HG03354 (cell line): ENCODE results near the gene PRKX.
"Not testable (repeated sequence)": the region's sequence is repeated elsewhere in the genome, so short reads cannot be mapped to it uniquely, and the experiment has no call there.

Experiments
- ATAC-seq: cut with Tn5 transposase; IDR thresholded peaks from one replicate; pipeline ENCODE4 v1.9.1; 2021; ENCODE audit warnings: mild to moderate bottlenecking; ENCODE audit not compliant: unreplicated experiment, poor library complexity, severe bottlenecking

The PRKX gene

DNA sequence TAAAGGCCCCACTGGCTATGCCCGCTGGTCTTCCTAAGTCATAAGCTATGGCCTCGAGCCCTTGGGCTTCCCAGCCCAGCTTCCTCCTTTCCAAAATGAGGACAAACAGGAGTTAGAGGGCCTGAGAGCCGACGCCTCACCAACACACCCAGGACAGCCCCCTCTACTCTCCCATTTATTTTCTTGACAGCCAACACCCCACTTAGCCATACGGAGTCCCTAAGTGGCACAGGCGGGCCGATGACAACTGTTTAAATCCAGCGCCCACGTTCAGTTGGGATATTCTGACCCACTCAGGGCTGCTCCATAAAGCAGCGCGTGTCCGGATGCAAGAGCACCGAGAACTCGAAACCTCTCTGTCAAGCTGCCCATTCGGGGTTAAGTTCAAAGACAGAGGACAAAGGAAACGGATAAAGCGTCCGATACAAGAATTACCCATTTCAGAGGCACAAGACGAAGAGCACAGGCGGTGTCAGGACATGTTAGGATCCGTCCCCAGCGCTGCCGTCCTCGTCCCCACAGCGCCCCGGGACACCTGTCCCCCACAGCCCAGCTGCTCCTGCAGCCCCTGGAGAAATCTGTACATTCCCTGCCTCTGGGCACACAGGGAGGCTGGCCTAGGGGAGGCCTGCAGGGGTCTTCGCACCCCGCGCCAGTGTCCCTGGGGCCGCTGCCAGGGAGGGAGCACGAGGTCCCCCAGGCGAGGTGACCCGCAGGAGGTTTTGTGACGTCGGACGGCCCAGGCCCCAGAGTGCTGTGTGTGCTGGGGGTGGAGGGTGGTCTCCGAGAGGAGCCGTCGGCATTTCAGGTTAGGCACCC, 1.2 kb downstream of the PRKX start:
- peak; percentile 12 for ATAC-seq

DNA sequence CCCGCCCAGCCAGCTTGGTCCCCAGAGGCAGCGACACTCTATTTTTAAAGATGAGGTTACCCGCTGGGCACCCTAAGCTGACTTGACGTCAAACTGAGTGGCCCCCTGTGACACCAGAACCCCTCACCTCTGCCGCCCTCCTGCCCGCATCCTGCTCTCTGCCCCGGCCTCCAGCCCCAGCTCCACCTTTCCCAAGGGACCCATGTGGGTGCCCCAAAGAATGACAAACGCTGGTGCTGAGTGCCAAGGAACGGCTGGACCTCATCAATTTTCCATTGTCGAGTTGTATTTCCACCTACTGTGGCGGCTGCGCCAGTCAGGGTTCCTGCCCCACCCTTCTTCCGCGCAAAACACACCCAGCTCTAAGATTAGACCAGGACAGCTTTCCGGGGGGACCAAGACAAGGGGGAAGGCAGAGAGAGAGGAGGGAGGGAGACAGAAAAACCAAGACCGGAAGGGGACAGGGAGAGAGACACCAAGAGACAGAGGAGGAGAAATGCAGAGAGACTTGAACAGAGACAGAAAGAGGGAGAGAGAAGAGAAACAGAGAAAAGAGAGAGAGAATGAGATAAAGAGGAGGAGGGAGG, 2.0 kb downstream of the PRKX start:
- ATAC-seq = peak; percentile 14

DNA sequence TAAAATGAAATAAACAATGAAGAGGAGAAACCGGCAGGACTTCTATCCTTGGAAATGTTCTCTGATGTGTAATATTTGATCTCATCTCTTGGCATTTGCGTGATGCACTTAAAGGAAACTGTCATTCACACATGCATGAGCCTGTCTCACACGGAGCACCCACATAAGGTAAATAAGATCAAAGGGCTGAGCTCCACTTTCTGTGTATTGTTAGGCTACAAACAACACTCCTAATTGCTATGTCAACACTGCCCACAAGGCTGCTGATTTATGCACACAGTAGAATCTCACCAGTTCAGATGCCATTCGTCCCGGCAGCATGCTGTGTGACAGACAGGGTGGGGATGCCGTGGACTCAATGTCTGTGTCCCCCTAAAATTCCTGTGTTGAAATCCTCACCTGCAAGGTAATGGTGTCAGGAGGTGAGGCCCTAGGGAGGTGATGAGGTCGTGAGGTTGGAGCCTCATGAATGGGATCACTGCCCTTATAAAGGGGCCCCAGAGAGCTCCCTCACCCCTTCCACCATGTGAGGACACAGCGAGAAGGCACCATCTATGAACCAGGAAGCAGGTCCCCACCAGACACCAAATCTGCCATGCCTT, 5.7 kb downstream of the PRKX start:
- not testable (repeated sequence) for ATAC-seq

DNA sequence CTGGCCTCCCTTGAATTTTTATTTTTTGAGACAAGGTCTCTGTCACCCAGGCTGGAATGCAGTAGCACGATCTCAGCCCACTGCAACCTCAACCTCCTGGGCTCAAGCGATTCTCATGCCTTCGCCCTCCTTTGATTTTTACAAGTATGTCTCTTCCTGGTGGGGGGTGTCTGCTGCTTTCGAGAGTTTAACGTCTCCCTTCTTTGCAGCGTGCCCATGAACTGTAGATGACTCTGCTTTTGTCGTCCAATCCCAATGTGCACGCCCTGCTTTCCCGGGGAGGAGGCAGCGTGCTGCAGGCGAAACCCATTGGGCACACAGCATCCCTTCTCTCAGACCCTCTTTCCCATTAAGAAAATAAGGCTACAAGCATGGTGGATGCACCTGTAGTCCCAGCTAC, 7.0 kb downstream of the PRKX start:
- no peak for ATAC-seq

DNA sequence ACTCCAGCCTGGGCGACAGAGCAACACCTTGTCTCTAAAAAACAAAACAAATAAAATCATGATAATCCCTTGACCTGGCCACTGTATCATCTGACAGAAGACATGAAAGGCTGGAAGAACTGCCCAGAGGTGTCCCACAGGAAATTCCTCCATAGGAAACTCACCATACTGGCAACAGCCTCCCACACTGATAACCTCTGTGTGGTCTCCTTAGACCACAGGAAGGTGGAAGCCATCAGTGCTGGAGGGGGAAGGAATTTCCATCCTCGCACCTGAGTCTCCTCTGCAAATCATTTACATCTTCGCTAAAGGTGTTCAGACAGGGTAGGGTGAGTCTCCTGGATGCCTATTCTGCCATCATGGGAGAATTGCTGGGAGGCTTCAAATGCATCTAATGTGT, 10.2 kb downstream of the PRKX start:
- not testable (repeated sequence) for ATAC-seq

DNA sequence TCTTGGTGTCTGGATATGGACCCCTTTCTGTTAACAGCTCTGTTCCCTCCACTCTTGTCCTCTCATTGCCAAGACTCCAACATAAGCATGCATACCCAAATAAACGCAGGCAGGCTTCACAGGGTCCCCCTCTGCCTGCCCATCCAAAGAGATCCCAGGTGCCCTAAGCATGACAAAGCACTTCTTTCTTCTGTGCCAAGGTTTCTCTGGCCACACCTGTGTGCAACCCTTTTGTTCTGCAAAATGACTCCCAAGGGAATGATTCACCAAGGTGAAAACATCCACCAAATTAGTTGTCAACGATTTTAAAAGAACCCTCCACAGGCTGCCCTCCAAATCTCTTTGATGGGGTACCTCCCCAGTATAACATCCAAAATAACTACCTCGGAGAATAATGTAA, 11.4 kb downstream of the PRKX start:
- ATAC-seq = not testable (repeated sequence)

DNA sequence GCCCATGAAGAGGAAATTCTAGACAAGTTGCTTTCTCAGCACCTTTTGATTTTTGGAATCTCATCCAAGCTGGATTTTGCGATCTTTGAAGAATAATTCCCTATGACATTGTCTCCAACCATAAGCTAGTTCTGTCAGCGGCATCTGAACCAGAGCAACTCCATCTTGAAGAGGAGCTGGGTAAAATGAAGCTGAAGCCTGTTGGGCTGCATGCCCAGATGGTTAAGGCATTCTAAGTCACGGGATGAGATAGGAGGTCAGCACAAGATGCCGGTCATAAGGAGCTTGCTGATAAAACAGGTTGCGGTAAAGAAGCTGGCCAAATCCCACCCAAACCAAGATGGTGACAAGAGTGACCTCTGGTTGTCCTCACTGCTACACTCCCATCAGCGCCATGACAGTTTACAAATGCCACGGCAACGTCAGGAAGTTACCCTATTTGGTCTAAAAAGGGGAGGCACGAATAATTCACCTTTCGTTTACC, 12.0 kb downstream of the PRKX start:
- not testable (repeated sequence) for ATAC-seq

DNA sequence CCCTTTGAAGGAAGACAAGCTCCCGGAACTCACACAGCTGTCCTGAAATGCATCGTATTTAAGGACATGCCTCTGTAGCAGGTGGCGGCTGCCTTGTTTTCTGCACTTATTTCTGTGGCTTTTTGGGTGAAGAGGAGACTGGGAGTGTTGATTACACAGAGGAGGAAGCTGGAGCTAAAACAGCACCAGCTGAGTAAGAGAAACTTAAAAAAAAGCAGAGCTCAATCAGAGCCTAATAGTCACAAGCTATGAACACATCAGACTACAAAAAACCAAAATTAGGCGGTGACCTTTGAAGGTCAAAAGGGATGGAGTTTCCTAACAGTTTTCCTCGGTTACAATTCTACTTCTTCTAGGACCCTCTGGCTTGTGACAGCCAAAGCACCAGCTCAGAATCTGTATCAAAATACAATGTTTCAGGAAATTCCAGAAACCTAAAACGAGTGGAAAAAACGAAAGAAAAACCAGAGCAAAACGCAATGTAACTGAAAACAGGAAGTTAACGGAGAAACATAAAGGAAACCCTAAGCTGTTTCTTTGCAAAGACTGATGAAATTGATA, 13.5 kb downstream of the PRKX start:
- peak; percentile 66 for ATAC-seq

DNA sequence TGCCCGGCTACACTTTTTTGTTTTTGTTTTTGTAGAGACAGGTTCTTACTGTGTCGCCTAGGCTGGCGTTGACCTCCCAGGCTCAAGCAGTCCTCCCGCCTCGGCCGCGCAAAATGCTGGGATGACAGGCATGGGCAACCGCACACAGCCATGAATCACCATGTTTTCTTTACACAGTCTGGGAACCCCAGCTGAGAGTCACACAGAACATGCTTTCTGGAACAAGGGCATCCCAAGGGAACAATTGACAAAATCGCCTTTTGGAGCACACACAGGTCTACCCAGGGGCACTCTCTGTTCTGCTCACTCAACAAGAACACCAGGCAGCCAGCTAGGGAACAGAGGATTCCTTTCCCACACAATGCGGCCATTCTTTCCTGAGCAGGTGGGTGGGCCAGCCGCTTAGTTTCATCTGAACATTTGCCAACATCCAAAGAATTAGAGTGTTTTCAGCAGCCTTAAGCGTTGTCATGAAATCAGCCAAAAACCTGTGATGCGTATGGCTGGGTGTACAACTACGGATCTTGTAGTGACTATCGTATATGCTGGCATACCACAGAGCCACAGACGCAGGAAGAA, 15.7 kb downstream of the PRKX start:
- ATAC-seq = no peak

DNA sequence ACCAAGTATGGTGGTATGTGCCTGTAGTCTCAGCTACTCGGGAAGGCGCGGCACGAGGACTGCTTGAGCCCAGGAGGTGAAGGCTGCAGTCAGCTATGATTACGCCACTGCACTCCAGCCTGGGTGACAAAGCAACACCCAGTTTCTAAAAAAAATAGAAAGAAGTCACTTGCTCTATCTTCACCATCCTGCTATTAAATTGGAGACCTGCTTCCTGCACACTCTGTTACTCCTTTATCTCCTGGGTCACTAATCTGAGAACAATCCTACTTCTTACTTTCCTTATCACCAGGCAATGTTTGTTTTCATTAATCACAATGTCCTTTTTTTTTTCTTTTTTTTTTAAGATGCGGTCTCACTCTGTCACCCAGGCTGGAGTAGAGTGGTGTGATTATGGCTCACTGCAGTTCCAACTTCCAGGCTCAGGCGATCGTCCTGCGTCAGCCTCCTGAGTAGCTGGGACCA, 16.2 kb downstream of the PRKX start:
- no peak for ATAC-seq

DNA sequence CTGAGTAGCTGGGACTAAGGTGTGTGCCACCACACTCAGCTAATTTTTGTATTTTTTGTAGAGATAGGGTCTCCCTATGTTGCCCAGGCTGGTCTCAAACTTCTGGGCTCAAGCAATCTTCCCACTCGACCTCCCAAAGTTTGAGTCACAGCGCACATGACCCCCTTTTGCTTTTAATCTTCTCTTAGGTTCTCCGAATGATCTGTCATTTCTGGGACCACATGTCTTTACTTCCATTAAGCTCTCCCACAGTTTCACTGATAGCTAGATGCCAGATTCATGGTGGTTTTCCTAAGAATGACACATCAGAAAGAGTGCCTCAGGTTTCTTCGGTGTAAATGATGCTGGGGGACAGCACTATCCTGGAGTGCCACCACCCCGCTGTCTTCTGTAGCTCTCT, 17.9 kb downstream of the PRKX start:
- ATAC-seq = no peak

DNA sequence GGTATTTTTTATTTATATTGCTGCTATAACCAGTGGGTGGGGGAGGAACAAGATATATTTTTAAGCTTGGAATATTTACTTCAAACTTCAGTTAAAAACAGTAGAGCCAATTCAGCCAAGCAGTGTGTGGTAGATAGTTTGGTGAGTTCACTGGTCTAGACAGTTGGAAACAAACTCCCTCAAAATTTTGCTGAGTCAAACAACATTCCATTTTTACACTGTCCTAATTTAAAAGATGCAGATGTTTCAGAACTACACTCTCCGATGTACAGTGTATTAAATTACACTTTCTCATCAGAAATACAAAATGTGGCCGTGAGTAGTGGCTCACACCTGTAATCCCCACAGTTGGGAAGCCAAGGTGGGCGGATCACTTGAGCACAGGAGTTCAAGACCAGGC, 23.3 kb downstream of the PRKX start:
- ATAC-seq = no peak

DNA sequence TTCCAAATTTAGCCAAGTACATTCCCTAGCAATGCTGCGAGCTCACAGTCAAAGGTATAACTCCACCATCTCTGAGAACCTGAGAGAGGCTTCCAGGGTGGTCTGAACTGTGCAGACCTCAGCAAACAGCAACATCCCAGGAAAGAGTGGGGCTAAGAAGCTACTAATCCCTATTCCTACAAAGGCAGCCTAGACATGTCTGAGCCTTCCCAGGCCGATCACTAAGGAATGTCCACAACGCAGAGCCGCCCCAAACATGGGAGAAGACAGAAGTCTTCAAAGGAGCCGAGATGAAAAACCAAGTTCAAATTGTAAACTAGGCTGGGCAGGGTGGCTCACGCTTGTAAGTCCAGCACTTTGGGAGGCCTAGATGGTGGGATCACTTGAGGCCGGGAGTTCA, 30.2 kb downstream of the PRKX start:
- ATAC-seq = not testable (repeated sequence)

DNA sequence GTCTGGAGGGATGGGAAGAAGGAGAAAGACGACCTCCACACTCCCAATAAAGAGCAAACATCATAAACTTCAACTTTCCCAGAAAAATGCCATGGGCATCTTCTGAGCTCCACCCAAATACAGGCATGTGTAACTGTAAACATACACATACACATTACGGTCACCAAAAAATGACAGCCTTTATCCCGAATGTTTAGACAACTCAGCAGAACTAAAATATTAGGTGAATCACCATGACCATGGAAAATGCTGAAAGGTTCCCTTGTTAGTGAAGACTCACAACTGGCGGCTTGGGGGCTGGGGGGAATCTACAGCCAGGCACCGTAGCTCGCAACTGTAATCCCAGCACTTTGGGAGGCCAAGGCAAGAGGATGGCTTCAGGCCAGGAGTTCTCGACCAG, 33.0 kb downstream of the PRKX start:
- no peak for ATAC-seq

DNA sequence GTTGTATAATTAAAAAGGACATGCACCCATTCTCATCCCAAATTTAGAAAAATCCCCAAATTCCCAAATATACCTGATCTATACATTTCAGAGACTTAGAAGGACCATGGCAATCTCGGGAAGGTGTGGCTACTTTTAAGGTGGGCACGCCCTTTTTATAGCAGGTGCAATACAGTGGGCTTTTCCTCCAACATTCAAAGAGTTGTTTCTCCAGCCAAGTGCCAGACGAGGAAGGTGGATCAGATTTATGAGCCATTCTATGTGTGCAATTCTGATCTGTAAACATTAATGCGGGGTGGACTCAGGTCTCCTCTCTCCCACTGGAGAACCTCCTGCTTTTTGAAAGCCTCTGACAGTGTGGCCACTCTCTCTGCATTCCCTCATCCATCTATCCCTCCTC, 33.8 kb downstream of the PRKX start:
- no peak for ATAC-seq

DNA sequence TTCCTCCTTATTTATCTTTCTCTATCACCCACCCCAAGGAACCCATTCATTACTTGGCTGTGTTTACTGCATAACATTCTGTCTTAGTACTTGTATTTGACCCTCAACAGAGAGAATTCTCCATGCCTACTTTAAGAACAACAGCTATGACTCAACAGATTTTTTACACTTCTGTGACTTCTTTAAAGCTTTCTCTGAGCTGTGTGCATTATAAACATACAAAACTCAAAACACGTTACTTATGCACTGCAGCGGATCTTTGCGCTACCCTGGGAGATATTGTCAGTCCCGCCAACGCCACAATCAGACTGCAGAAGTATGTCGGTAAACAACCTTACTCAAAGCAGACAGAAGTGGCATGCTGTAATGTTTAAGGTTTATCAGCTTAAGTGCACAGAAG, 35.1 kb downstream of the PRKX start:
- ATAC-seq = no peak

DNA sequence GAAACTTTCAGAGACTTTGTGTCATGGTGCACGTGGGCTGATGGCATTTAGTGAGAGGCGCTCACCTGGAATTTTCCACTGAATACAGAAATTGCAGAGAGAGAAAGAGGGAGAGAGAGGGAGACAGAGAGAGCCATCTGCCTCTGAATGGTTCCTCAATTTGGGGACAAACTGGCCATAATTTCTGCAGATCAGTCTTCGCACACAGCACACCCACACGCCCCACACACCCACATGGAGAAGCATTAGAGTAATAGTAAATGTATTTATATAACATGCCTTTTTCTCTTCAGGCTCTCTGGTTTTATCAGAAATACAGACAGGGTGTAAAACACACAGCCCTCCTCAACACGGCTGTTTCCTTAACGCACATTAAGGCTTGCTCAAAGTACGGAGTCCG, 38.6 kb downstream of the PRKX start:
- ATAC-seq = no peak

DNA sequence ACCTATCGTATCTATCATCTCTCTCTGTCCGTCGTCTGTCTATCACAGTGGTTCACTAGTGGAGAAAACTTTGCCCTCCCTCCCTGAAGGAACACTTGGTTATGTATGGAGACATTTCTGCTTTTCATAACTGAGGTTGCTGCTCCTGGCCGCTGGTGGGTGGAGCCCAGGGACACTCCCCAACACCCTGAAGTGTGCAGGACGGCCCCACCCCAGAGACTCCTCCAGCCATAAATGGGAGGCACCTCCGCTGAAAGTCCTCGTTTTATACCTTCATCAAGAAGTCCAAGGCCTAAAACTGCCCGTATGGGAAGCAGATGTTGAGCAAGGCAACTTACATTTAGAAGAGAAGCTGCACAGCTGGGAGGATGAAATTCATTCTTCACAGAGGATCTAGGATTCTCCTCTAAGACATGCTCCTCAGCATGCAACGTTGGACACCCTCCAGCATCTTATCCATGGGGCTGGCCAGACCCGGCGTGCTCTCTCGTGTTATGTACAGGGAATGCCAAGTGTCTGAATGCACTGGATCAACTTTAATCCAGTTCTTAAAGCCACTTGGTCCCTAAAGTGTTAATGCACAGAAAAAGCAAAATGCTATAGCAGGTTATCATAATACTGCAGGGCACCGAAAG, 43.5 kb downstream of the PRKX start:
- no peak for ATAC-seq

DNA sequence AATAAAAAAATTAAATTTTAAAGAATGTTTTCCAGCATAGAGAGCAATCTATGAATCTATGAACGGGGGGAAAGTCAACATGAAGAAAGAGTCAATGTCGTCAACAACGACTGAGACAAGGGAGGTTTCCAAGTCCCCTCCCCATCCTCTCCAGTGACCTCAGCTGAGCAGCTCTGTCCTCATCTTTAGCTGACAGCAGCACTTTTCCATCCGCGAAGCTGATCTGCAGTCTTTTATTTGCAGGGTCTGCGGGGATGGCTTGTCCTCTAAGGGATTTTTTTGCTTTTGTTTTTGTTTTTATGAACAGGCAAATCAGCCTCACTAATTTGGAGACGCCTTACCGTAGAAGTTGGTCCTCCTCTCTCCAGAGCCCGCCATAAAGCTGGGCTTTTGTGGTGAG, 46.5 kb downstream of the PRKX start:
- ATAC-seq = no peak

DNA sequence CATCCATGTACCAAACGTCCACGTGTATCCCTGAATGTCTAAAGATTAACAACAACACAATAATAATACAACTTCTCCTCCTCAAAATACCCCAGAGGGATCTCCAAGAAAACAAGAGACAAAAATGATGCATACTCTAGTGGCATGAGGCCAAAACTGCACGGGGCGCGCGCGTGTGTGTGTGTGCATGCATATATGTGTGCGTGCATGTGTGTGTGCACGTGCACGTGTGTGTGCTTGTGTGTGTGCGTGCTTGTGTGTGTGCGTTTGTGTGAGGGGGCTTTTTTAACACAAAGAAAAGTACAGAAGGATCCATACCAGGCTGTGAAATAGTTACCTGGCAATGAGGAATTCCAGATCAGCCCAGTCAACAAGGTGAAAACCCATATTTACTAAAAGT, 48.5 kb downstream of the PRKX start:
- no peak for ATAC-seq
